B cell (primary cell): ENCODE measurements around the gene TMEM98.

Source experiments
- CTCF ChIP-seq: fragments of 200-600 bp; IDR thresholded peaks from one replicate; pipeline ENCODE4 v1.8.0; 2022; ENCODE audit warnings: antibody characterized with exemption, mild to moderate bottlenecking
- EZH2 ChIP-seq: IDR thresholded peaks from 2 replicates; pipeline ENCODE4 v1.6.1; 2012; ENCODE audit warnings: borderline replicate concordance, low read depth, mild to moderate bottlenecking, moderate library complexity, low read length; ENCODE audit not compliant: insufficient read depth, poor library complexity, severe bottlenecking

DNA sequence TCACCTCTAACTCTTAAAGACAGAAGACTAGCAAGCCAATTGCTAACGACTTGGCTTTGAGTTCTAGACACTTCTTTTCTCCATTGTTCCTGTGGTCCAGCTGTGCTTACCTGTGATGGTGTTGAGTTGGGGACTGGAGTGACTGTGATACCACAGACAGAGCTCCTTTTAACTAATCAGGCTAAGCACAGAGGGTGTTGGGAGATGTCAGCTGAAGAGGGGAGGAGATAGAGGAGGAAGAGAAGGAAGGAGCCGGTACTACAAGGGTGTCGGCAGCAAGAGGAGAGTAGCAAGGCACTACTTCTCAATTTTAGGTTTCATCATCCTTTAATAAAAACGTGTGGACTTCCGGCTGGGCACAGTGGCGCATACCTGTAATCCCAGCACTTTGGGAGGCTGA is 45.9 kb upstream of the TMEM98 start:
- TF ChIP-seq CTCF (no peak), EZH2 (no peak)
